Stomach (tissue), 9 donors: ENCODE data around the gene CNNM4. TPM values are rescaled to one million over a fixed set of nuclear protein-coding genes. Genes with fewer than 3 reads are reported as not detected.

ENCODE experiments used
- DNase-seq, 2 donors: peaks; one replicate each; pipeline versions ENCODE4 v3.0.0 to v3.0.0-alpha.2; 2013 to 2019
- H3K27ac ChIP-seq, 5 donors: fragments of 200-600 bp in 4 of 5; sonication (generic) in 4 of 5; one replicate each; pipeline ENCODE4 v1.5.1; 2013 to 2019; ENCODE audit warnings: mild to moderate bottlenecking in 1 of 5, moderate library complexity in 1 of 5
- H3K27me3 ChIP-seq, 3 donors: fragments of 200-600 bp; sonication (generic); one replicate each; pipeline ENCODE4 v1.5.1; 2017 to 2019; ENCODE audit warnings: mixed run types in 1 of 3
- H3K36me3 ChIP-seq, 4 donors: fragments of 200-600 bp; sonication (generic); 1 replicate in 3 of 4; 2 replicates in 1 of 4; pipeline ENCODE4 v1.5.1; 2016 to 2019
- H3K4me1 ChIP-seq, 4 donors: fragments of 200-600 bp; sonication (generic); one replicate each; pipeline ENCODE4 v1.5.1; 2016 to 2019
- H3K4me3 ChIP-seq, 4 donors: fragments of 200-600 bp; sonication (generic) in 3 of 4; one replicate each; pipeline ENCODE4 v1.5.1; 2016 to 2019; ENCODE audit warnings: mild to moderate bottlenecking in 1 of 4
- H3K9me3 ChIP-seq, 4 donors: fragments of 200-600 bp; sonication (generic); one replicate each; pipeline ENCODE4 v1.5.1; 2016 to 2019
- CTCF ChIP-seq, 7 experiments: fragments of 450-650 bp in 4 of 7; fragments of 200-600 bp in 3 of 7; sonication (generic) in 3 of 7; IDR thresholded peaks; one replicate each; pipeline ENCODE4 v1.5.1; 2016 to 2019; ENCODE audit warnings: antibody characterized with exemption in 7 of 7, control low read depth in 2 of 7, mild to moderate bottlenecking in 1 of 7
- EP300 ChIP-seq: sonication (generic); formaldehyde crosslinking; IDR thresholded peaks from one replicate; pipeline ENCODE4 v1.6.1; 2017; ENCODE audit warnings: antibody characterized with exemption
- POLR2A ChIP-seq, 4 donors: fragments of 450-650 bp; IDR thresholded peaks; one replicate each; pipeline ENCODE4 v1.6.1; 2016; ENCODE audit warnings: antibody characterized with exemption in 4 of 4, control low read depth in 2 of 4, mild to moderate bottlenecking in 1 of 4, moderate library complexity in 1 of 4
- POLR2AphosphoS5 ChIP-seq, 3 donors: sonication (generic); formaldehyde crosslinking; IDR thresholded peaks; one replicate each; pipeline ENCODE4 v1.6.1; 2016; ENCODE audit warnings: antibody characterized with exemption in 3 of 3
- WGBS, 5 donors: extraction: QIAGEN DNeasy Blood & Tissue Kit in 3 of 5; methylation state at CpG; one replicate each; pipeline versions ENCODE4 v1.1.5 to v1.1.7; 2013 to 2018; 5-methylcytosine and 5-hydroxymethylcytosine counted together
- intact Hi-C: fragments of 100-400 bp; cut with DNase I; formaldehyde crosslinking; loops from one replicate; pipeline ENCODE4 v1.15.1; 2023; ENCODE audit warnings: low total_unique reads
- polyA plus RNA-seq, 3 donors: library from polyadenylated mRNA; stranded (reverse); fragments of 200-250 nt; gene quantifications; one replicate each; pipeline ENCODE4 v1.2.3, GENCODE V29; 2013
- total RNA-seq, 5 donors: library from RNA; depleted of rRNA; stranded (reverse); fragments of >200 nt; gene quantifications; one replicate each; pipeline versions ENCODE4 v1.1.0 to v1.2.3, GENCODE V29; 2014 to 2016
- donor health status: healthy with polysubstance abuse.
- donor health status: Bipolar disorder and iron deficiency.
- donor health status: healthy.

The CNNM4 gene
- total and polyA plus RNA-seq, 8 donors: 1.2 to 26.6 (median 2.8) TPM

- no peak for DNase-seq
- intact Hi-C loops: no loop called here
- Histone ChIP-seq H3K4me3 (no peak overlapping the region), H3K27me3 (no peaks in the 10 kb centered on the region), H3K36me3 (peaks cover 44 to 87% (median 72%) of the 10 kb centered on the region in 4 donors), H3K9me3 (no peaks in the 10 kb centered on the region), H3K4me1 (peaks cover 4 to 48% (median 28%) of the 10 kb centered on the region in 4 donors), H3K27ac (no peak overlapping the region)
- WGBS, 5 donors: 77 to 87% (median 85%) methylated on average over 3 of the region's 3 CpGs
- TF ChIP-seq CTCF (IDR thresholded peaks at IDR 0.05) (no peak), POLR2A (IDR thresholded peaks at IDR 0.05) (no peak), POLR2AphosphoS5 (IDR thresholded peaks at IDR 0.05) (no peak), EP300 (no peak)
Measured at GRCh38 chr2:96733931-96734330, 26.8 kb upstream of the CNNM4 start.

- H3K36me3 ChIP-seq: peaks cover 38 to 76% (median 61%) of the 10 kb centered on the region in 4 donors
- no peak for TF ChIP-seq CTCF (IDR thresholded peaks at IDR 0.05)
- TF ChIP-seq POLR2A (IDR thresholded peaks at IDR 0.05): no peak
- no peak for TF ChIP-seq EP300
- TF ChIP-seq POLR2AphosphoS5 (IDR thresholded peaks at IDR 0.05): no peak
- DNase-seq: peak in 1 of 2 donors; percentile 38
- no peaks in the 10 kb centered on the region for H3K9me3 ChIP-seq
- H3K27ac ChIP-seq: peak overlapping the region in 3 of 5 donors; percentile 10 to 44 (median 24)
- H3K27me3 ChIP-seq: no peaks in the 10 kb centered on the region
- peaks cover 8 to 54% (median 36%) of the 10 kb centered on the region in 4 donors for H3K4me1 ChIP-seq
- no peak overlapping the region for H3K4me3 ChIP-seq
- 70 to 78% (median 75%) methylated on average over 8 of the region's 8 CpGs for WGBS, 5 donors
- intact Hi-C loops: no loop called here
Measured at GRCh38 chr2:96734880-96735583, 25.7 kb upstream of the CNNM4 start.

GRCh38 chr2:96737251-96737650, 23.5 kb upstream of the CNNM4 start:
- DNase-seq: no peak
- TF ChIP-seq POLR2AphosphoS5 (IDR thresholded peaks at IDR 0.05) (no peak), CTCF (IDR thresholded peaks at IDR 0.05) (no peak), POLR2A (IDR thresholded peaks at IDR 0.05) (no peak), EP300 (no peak)

GRCh38 chr2:96737831-96738230, 22.9 kb upstream of the CNNM4 start:
- TF ChIP-seq POLR2A (IDR thresholded peaks at IDR 0.05) (no peak), EP300 (no peak), POLR2AphosphoS5 (IDR thresholded peaks at IDR 0.05) (no peak), CTCF (IDR thresholded peaks at IDR 0.05) (no peak)
- Histone ChIP-seq H3K27ac (no peak overlapping the region), H3K4me3 (no peak overlapping the region), H3K36me3 (peaks cover 17 to 48% (median 33%) of the 10 kb centered on the region in 4 donors), H3K9me3 (no peaks in the 10 kb centered on the region), H3K4me1 (peaks cover 8 to 60% (median 38%) of the 10 kb centered on the region in 4 donors), H3K27me3 (no peaks in the 10 kb centered on the region)
- 25 to 44% (median 38%) methylated on average over 2 of the region's 2 CpGs for WGBS, 5 donors
- intact Hi-C loops: no loop called here
- DNase-seq: no peak

More at GRCh38 chr2:96737251-96737650, 23.5 kb upstream of the CNNM4 start:
- H3K4me1 ChIP-seq: peaks cover 8 to 60% (median 38%) of the 10 kb centered on the region in 4 donors
- H3K36me3 ChIP-seq: peaks cover 20 to 54% (median 38%) of the 10 kb centered on the region in 4 donors
- WGBS, 5 donors: 67 to 82% (median 78%) methylated on average over 2 of the region's 2 CpGs
- no peaks in the 10 kb centered on the region for H3K9me3 ChIP-seq
- H3K4me3 ChIP-seq: no peak overlapping the region
- intact Hi-C loops: no loop called here
- no peaks in the 10 kb centered on the region for H3K27me3 ChIP-seq
- no peak overlapping the region for H3K27ac ChIP-seq
